HG03097 (cell line): ENCODE results near the gene BID.
A peak's percentile ranks its signal among the peaks of the same experiment; 100 is the strongest.
"Not testable (repeated sequence)": the region's sequence is repeated elsewhere in the genome, so short reads cannot be mapped to it uniquely, and the experiment has no call there.

ENCODE experiments used
- ATAC-seq: cut with Tn5 transposase; IDR thresholded peaks from one replicate; pipeline ENCODE4 v1.9.1; 2021; ENCODE audit not compliant: unreplicated experiment, low FRiP score

Gene BID

GRCh38 chr22:17770180-17771077 lies 3.8 kb downstream of the BID start:
- ATAC-seq, result no peak

GRCh38 chr22:17769716-17770082 lies 4.6 kb downstream of the BID start:
- no peak for ATAC-seq

GRCh38 chr22:17769013-17769715 lies 5.1 kb downstream of the BID start:
- ATAC-seq, result no peak

GRCh38 chr22:17767233-17768065 lies 6.8 kb downstream of the BID start:
- peak; percentile 68 for ATAC-seq

GRCh38 chr22:17764852-17765251 lies 9.4 kb downstream of the BID start:
- not testable (repeated sequence) for ATAC-seq

- ATAC-seq, result no peak
Measured at GRCh38 chr22:17764036-17764435, 10.2 kb downstream of the BID start.

GRCh38 chr22:17763442-17763841 lies 10.8 kb downstream of the BID start:
- ATAC-seq, result not testable (repeated sequence)

- no peak for ATAC-seq
Measured at GRCh38 chr22:17761138-17761488, 13.2 kb downstream of the BID start.

GRCh38 chr22:17754233-17754925 lies 19.9 kb downstream of the BID start:
- no peak for ATAC-seq

- no peak for ATAC-seq
Measured at GRCh38 chr22:17753401-17753989, 20.8 kb downstream of the BID start.

- ATAC-seq, result no peak
Measured at GRCh38 chr22:17751596-17751995, 22.7 kb downstream of the BID start.

- ATAC-seq, result no peak
Measured at GRCh38 chr22:17749605-17750395, 24.5 kb downstream of the BID start.

GRCh38 chr22:17748555-17749353 lies 25.5 kb downstream of the BID start:
- ATAC-seq, result no peak

GRCh38 chr22:17746916-17747315 lies 27.4 kb downstream of the BID start:
- no peak for ATAC-seq

- no peak for ATAC-seq
Measured at GRCh38 chr22:17744430-17744829, 29.8 kb downstream of the BID start.

- ATAC-seq, result no peak
Measured at GRCh38 chr22:17743661-17744411, 30.4 kb downstream of the BID start.

GRCh38 chr22:17742527-17742902 lies 31.8 kb downstream of the BID start:
- ATAC-seq, result no peak
